Smooth muscle cell (in vitro differentiated cells): ENCODE measurements around the gene CRYBA4. TPM values are rescaled to one million over a fixed set of nuclear protein-coding genes. Genes with fewer than 3 reads are reported as not detected.

ENCODE experiments used
- DNase-seq: peaks from one replicate; lab custom pipeline; 2025; ENCODE audit not compliant: unreplicated experiment; lab: John Stamatoyannopoulos, UW
- H2AFZ ChIP-seq: fragments of 200-600 bp; sonication (generic); 2 replicates; pipeline ENCODE4 v1.6.0; 2016; ENCODE audit warnings: antibody characterized with exemption, low read depth, mild to moderate bottlenecking
- H3F3A ChIP-seq: fragments of 200-600 bp; sonication (generic); 2 replicates; pipeline ENCODE4 v1.6.0; 2017; ENCODE audit warnings: antibody characterized with exemption, low read depth
- H3K27ac ChIP-seq: fragments of 200-600 bp; sonication (generic); 2 replicates; pipeline ENCODE4 v1.5.1; 2016; ENCODE audit warnings: low read depth, mild to moderate bottlenecking
- H3K27me3 ChIP-seq: fragments of 200-600 bp; sonication (generic); 2 replicates; pipeline ENCODE4 v1.6.1; 2016; ENCODE audit warnings: low read depth, mild to moderate bottlenecking
- H3K36me3 ChIP-seq: fragments of 200-600 bp; sonication (generic); 2 replicates; pipeline ENCODE4 v1.5.1; 2016; ENCODE audit warnings: low read depth
- H3K4me1 ChIP-seq: fragments of 200-600 bp; sonication (generic); 2 replicates; pipeline ENCODE4 v1.5.1; 2016; ENCODE audit warnings: low read depth
- H3K4me2 ChIP-seq: fragments of 200-600 bp; sonication (generic); 2 replicates; pipeline ENCODE4 v1.6.0; 2016; ENCODE audit warnings: mild to moderate bottlenecking
- H3K4me3 ChIP-seq: fragments of 200-600 bp; sonication (generic); 2 replicates; pipeline ENCODE4 v1.5.1; 2016; ENCODE audit warnings: mild to moderate bottlenecking
- H3K79me2 ChIP-seq: fragments of 200-600 bp; sonication (generic); 2 replicates; pipeline ENCODE4 v1.6.0; 2016; ENCODE audit warnings: low read depth, mild to moderate bottlenecking
- H3K9ac ChIP-seq: fragments of 200-600 bp; sonication (generic); 2 replicates; pipeline ENCODE4 v1.6.0; 2016; ENCODE audit warnings: low read depth
- H3K9me3 ChIP-seq: fragments of 200-600 bp; sonication (generic); replicated peaks from 2 replicates; pipeline ENCODE4 v1.5.1; 2016; ENCODE audit warnings: low read depth
- H4K20me1 ChIP-seq: fragments of 200-600 bp; sonication (generic); 2 replicates; pipeline ENCODE4 v1.6.0; 2016; ENCODE audit warnings: low read depth
- CTCF ChIP-seq: fragments of 200-600 bp; sonication (generic); IDR thresholded peaks from 2 replicates; pipeline ENCODE4 v1.5.1; 2017; ENCODE audit warnings: borderline replicate concordance, mild to moderate bottlenecking, antibody characterized with exemption; ENCODE audit not compliant: insufficient read depth, poor library complexity, severe bottlenecking
- WGBS: methylation state at CpG from one replicate; pipeline ENCODE4 v1.1.7; 2016; ENCODE audit warnings: low lambda C conversion rate; 5-methylcytosine and 5-hydroxymethylcytosine counted together
- polyA plus RNA-seq: library from polyadenylated mRNA; unstranded; fragments of >200 nt; fragmentation: Nextera tagmentation; extraction: Ambion mirVana; gene quantifications from 2 replicates; pipeline ENCODE4 v1.2.1, GENCODE V29; 2016
- total RNA-seq: library from RNA; depleted of rRNA; stranded (reverse); fragments of >200 nt; gene quantifications from 2 replicates; pipeline ENCODE4 v1.2.3, GENCODE V29; 2014

The CRYBA4 gene
- total and polyA plus RNA-seq, 2 experiments from 2014 or later = 1.8 to 4.9 TPM

DNA sequence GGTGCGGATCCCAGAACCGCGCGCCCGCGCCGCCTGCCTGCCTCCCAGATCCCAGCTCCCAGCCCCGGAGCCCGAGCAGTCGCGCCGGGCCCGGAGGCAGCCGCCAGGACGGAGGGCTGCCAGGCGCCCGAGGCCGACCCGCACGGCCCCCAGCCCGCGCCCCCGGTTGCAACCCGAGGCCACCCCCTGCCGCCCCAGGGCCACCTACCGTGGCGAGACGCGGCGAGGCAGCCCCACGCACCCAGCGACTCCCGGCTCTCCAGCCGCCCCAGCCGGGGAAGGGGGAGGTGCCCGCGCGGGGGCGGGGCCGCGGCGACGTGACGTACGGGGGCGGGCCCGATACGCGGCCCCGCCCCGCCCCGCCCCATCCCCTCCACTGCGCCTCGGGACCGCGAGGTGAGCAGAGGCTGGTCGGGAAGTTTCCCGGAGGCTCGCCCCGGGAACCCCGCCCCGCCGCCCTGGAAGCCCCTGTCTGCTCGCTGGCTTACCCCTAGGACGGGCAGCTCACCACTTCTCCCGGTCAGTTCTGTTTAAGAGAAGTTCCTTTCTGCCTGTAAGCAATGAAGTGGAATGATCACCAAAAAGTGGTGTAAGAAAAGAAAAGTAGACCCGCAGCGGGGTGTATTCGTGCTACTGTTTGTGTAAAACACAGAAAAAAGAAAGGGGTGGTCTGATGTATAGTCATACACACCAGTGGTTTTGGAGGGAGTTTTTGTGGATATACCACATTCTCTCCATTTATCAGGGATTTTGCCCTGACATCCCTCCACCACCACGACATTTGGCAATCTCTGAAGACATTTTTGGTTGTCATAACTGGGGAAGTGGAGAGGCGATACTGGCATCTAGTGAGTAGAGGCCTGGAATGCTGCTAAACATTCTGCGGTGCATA, 31.7 kb upstream of the CRYBA4 start, which contains the start of gene TPST2:
TSS of gene TPST2 (minus strand) at position 288 of the 892 bp plus-strand sequence. CDS start 48,502 bp downstream, outside the sequence.
- H2AFZ ChIP-seq = peak within 1 kb of the TSS; percentile 92
- peaks cover 28% of the 10 kb centered on the region for H3K79me2 ChIP-seq

DNA sequence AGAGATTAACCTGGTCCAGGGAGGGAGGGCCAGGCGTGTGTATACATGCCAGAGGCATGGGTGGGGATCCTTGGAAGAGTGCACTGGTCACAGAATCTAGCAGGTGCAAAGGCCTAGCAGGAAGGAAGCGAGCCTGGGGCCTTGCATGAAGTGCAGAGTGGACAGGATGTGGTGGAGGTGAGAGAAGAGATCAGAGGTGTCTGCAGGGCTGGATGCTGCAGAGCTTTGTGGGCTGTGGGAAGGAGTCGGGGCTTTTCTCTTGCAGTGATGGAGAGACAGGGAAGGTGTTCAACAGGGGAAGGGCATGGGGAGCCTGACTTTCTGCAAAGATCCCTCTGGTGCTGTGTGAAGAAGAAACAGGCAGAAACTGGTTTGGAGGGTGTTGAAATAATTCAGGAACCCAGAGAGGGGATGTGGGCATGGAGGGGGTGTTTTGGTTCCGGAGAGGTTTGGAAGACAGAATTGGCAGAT, 29.3 kb upstream of the CRYBA4 start:
- Histone ChIP-seq H4K20me1 (no peaks in the 10 kb centered on the region), H3K4me3 (no peak overlapping the region), H3K9me3 (no peaks in the 10 kb centered on the region), H3K4me1 (no peaks in the 10 kb centered on the region), H2AFZ (no peak overlapping the region), H3K9ac (no peak overlapping the region), H3K79me2 (peaks cover 23% of the 10 kb centered on the region), H3K27me3 (no peaks in the 10 kb centered on the region), H3K4me2 (no peak overlapping the region), H3K27ac (no peak overlapping the region), H3F3A (peaks cover 4% of the 10 kb centered on the region), H3K36me3 (no peaks in the 10 kb centered on the region)
- no peak for TF ChIP-seq CTCF
- 85% methylated on average over 4 of the region's 4 CpGs for WGBS
- no peak for DNase-seq

More for the DNA sequence above, 31.7 kb upstream of the CRYBA4 start, which contains the start of gene TPST2:
- WGBS = 12% methylated on average over 25 of the region's 72 CpGs
- TF ChIP-seq CTCF = no peak
- peaks cover 5% of the 10 kb centered on the region for H4K20me1 ChIP-seq
- peak within 1 kb of the TSS; percentile 96 for H3K4me3 ChIP-seq
- no peaks in the 10 kb centered on the region for H3K9me3 ChIP-seq
- no peaks in the 10 kb centered on the region for H3K36me3 ChIP-seq
- DNase-seq = peak; percentile 55
- peak within 1 kb of the TSS; percentile 99 for H3K4me2 ChIP-seq
- H3K4me1 ChIP-seq = no peaks in the 10 kb centered on the region
- H3K9ac ChIP-seq = peak within 1 kb of the TSS; percentile 90
- no peaks in the 10 kb centered on the region for H3K27me3 ChIP-seq
- H3F3A ChIP-seq = peaks cover 13% of the 10 kb centered on the region
- peak within 1 kb of the TSS; percentile 83 for H3K27ac ChIP-seq

- H3K4me1 ChIP-seq = no peaks in the 10 kb centered on the region
- DNase-seq = no peak
- H3K9ac ChIP-seq = no peak overlapping the region
Measured at GRCh38 chr22:26593763-26594162, 28.0 kb upstream of the CRYBA4 start.

More at GRCh38 chr22:26593763-26594162, 28.0 kb upstream of the CRYBA4 start:
- Histone ChIP-seq H3K27ac (no peak overlapping the region), H3K79me2 (peaks cover 10% of the 10 kb centered on the region), H3K36me3 (no peaks in the 10 kb centered on the region), H4K20me1 (no peaks in the 10 kb centered on the region), H3K9me3 (no peaks in the 10 kb centered on the region), H3K4me2 (no peak overlapping the region), H3K4me3 (no peak overlapping the region), H2AFZ (no peak overlapping the region), H3F3A (no peaks in the 10 kb centered on the region), H3K27me3 (no peaks in the 10 kb centered on the region)
- WGBS = 70% methylated on average over 1 of the region's 1 CpG
- TF ChIP-seq CTCF = no peak
